ENCODE measurements around the gene SLC13A1.

Gene SLC13A1

DNA sequence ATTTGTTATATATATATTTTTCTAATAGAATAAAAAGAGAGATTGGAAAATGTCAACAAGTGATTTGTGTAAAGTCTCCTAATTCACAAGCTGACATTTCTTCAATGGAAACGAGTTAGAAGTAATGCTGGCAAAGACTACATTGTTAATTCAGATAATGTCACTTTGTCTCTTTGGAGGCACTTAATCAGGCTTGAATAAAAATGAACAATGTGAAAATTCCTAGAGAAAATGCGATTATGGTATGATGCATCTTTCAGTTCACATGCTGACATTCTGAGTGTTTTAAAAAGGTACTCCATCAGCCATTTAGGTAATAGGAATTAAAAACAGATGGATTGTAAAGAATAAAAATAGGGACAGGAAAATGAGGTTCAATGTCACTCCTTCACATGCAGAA is 100.1 kb downstream of the SLC13A1 start:
- Histone ChIP-seq H3K4me1 (ENCODE audit: insufficient read depth, low read length) (no peaks in the 10 kb centered on the region), H3K4me2 (ENCODE audit: insufficient read depth, low read length) (no peak overlapping the region), H3K9ac (ENCODE audit: low read depth, low read length) (no peak overlapping the region), H2AFZ (ENCODE audit: low read depth, low read length) (no peak overlapping the region), H3K27me3 (ENCODE audit: insufficient read depth, low read length, poor library complexity) (no peaks in the 10 kb centered on the region), H4K20me1 (ENCODE audit: insufficient read depth, low read length) (no peaks in the 10 kb centered on the region), H3K4me3 (ENCODE audit: low read depth in 1 of 2, low read length in 2 of 2) (no peak overlapping the region), H3K79me2 (ENCODE audit: insufficient read depth, low read length) (no peaks in the 10 kb centered on the region), H3K27ac (ENCODE audit: low read length) (no peak overlapping the region), H3K9me3 (ENCODE audit: insufficient read depth, low read length, severe bottlenecking) (no peaks in the 10 kb centered on the region), H3K36me3 (ENCODE audit: insufficient read depth, low read length) (no peaks in the 10 kb centered on the region)
- ATAC-seq (ENCODE audit: insufficient read depth, low read depth) (no peak), DNase-seq (no peak)
- TF ChIP-seq CTCF (IDR thresholded peaks at IDR 0.05; ENCODE audit: borderline replicate concordance, extremely low read depth, low read length, poor library complexity, severe bottlenecking) = no peak
- TF ChIP-seq EZH2 (IDR thresholded peaks at IDR 0.05; ENCODE audit: borderline replicate concordance, low read depth, low read length, severe bottlenecking) = no peak

GRCh38 chr7:123096976-123097375 is 102.8 kb downstream of the SLC13A1 start:
- Histone ChIP-seq H3K79me2 (ENCODE audit: insufficient read depth, low read length) (no peaks in the 10 kb centered on the region), H4K20me1 (ENCODE audit: insufficient read depth, low read length) (no peaks in the 10 kb centered on the region), H2AFZ (ENCODE audit: low read depth, low read length) (no peak overlapping the region), H3K9ac (ENCODE audit: low read depth, low read length) (no peak overlapping the region), H3K4me3 (ENCODE audit: low read depth in 1 of 2, low read length in 2 of 2) (no peak overlapping the region), H3K36me3 (ENCODE audit: insufficient read depth, low read length) (no peaks in the 10 kb centered on the region), H3K27me3 (ENCODE audit: insufficient read depth, low read length, poor library complexity) (no peaks in the 10 kb centered on the region), H3K4me2 (ENCODE audit: insufficient read depth, low read length) (no peak overlapping the region), H3K4me1 (ENCODE audit: insufficient read depth, low read length) (no peaks in the 10 kb centered on the region), H3K27ac (ENCODE audit: low read length) (no peak overlapping the region), H3K9me3 (ENCODE audit: insufficient read depth, low read length, severe bottlenecking) (no peaks in the 10 kb centered on the region)
- no peak for DNase-seq
- TF ChIP-seq CTCF (IDR thresholded peaks at IDR 0.05; ENCODE audit: borderline replicate concordance, extremely low read depth, low read length, poor library complexity, severe bottlenecking) (no peak), EZH2 (IDR thresholded peaks at IDR 0.05; ENCODE audit: borderline replicate concordance, low read depth, low read length, severe bottlenecking) (no peak)
- no peak for ATAC-seq (ENCODE audit: insufficient read depth, low read depth)

DNA sequence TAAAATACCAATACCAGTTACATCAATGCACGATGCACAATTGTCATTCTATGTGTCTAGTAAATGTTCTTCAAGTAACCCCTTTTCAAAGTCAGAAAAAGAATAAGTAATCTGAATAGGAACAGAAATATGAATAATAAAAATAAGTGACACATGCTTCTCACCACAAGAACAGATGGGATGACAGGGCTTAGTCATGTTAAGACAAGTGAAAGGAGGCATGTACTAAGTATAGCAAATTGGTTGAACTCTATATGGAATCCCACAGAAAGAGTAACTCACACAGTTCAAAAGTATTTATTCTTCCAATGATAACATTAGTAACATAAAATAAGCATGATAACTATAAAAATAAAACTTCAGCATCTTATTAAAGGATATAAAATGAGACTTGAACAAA is 103.3 kb downstream of the SLC13A1 start:
- no peak overlapping the region for H3K4me3 ChIP-seq (ENCODE audit: low read depth in 1 of 2, low read length in 2 of 2)
- no peak for ATAC-seq (ENCODE audit: insufficient read depth, low read depth)

More for the DNA sequence above, 103.3 kb downstream of the SLC13A1 start:
- TF ChIP-seq EZH2 (IDR thresholded peaks at IDR 0.05; ENCODE audit: borderline replicate concordance, low read depth, low read length, severe bottlenecking) (no peak), CTCF (IDR thresholded peaks at IDR 0.05; ENCODE audit: borderline replicate concordance, extremely low read depth, low read length, poor library complexity, severe bottlenecking) (no peak)
- Histone ChIP-seq H3K9ac (ENCODE audit: low read depth, low read length) (no peak overlapping the region), H3K9me3 (ENCODE audit: insufficient read depth, low read length, severe bottlenecking) (no peaks in the 10 kb centered on the region), H3K79me2 (ENCODE audit: insufficient read depth, low read length) (no peaks in the 10 kb centered on the region), H3K36me3 (ENCODE audit: insufficient read depth, low read length) (no peaks in the 10 kb centered on the region), H3K4me1 (ENCODE audit: insufficient read depth, low read length) (no peaks in the 10 kb centered on the region), H2AFZ (ENCODE audit: low read depth, low read length) (no peak overlapping the region), H3K27me3 (ENCODE audit: insufficient read depth, low read length, poor library complexity) (no peaks in the 10 kb centered on the region), H3K4me2 (ENCODE audit: insufficient read depth, low read length) (no peak overlapping the region), H3K27ac (ENCODE audit: low read length) (no peak overlapping the region), H4K20me1 (ENCODE audit: insufficient read depth, low read length) (no peaks in the 10 kb centered on the region)
- DNase-seq = no peak

Measured in DND-41 (cell line).